Spleen (tissue), 7 donors: ENCODE measurements around the gene ARPC5.

Experiments used
- CTCF ChIP-seq, 11 experiments: fragments of 200-600 bp in 7 of 11; fragments of 450-650 bp in 4 of 11; sonication (generic) in 4 of 11; IDR thresholded peaks in 8 of 11; conservative IDR thresholded peaks in 3 of 11; 1 replicate in 7 of 11; 2 replicates in 4 of 11; pipeline versions ENCODE4 v1.4.0 to v1.8.0; 2016 to 2021; ENCODE audit warnings: antibody characterized with exemption in 11 of 11, inconsistent platforms in 4 of 11, mild to moderate bottlenecking in 1 of 11
- POLR2A ChIP-seq, 3 donors: fragments of 450-650 bp; IDR thresholded peaks; one replicate each; pipeline ENCODE4 v1.5.1; 2017; ENCODE audit warnings: antibody characterized with exemption in 3 of 3, mild to moderate bottlenecking in 1 of 3
- POLR2AphosphoS5 ChIP-seq, 3 donors: sonication (generic); formaldehyde crosslinking; IDR thresholded peaks; one replicate each; pipeline ENCODE4 v1.5.1; 2017; ENCODE audit warnings: antibody characterized with exemption in 3 of 3
- donor health status: DM: no; HTN: no; CAD: no; lungs with moderate emphysema.
- donor health status: DM: no; HTN: no; CAD: no.
- donor health status: DM: no; HTN: no; CAD: no.

DNA sequence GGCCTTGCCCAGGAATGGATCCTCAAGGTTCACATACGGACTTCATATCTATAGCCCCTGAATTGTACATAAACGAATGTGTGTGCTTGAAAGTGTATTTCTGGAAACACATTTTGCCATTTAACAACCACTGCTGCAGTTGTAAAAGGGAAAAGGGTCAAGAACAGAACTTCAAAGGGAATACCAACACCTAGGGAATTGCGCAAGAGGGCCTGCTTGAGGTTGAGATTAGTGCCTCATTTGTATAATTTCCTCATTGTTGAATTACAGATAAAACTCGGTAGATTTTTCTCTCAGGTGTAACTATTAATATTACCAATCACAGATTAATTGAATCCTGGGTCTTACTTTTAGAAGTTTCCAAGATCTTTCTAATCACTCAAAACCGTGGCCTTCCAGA is 51.4 kb downstream of the ARPC5 start:
- TF ChIP-seq POLR2AphosphoS5 (IDR thresholded peaks at IDR 0.05) (no peak), CTCF (IDR thresholded peaks at IDR 0.05 in 8 of 11, conservative IDR thresholded peaks at IDR 0.05 in 3 of 11) (no peak), POLR2A (IDR thresholded peaks at IDR 0.05) (no peak)
